ENCODE data around the gene NFKBIZ. TPM values are rescaled to one million over a fixed set of nuclear protein-coding genes. Genes with fewer than 3 reads are reported as not detected.
A peak's percentile ranks its signal among the peaks of the same experiment; 100 is the strongest.

NFKBIZ gene
- total RNA-seq, 1 experiment from 2014 or later, result 63.0 TPM

DNA sequence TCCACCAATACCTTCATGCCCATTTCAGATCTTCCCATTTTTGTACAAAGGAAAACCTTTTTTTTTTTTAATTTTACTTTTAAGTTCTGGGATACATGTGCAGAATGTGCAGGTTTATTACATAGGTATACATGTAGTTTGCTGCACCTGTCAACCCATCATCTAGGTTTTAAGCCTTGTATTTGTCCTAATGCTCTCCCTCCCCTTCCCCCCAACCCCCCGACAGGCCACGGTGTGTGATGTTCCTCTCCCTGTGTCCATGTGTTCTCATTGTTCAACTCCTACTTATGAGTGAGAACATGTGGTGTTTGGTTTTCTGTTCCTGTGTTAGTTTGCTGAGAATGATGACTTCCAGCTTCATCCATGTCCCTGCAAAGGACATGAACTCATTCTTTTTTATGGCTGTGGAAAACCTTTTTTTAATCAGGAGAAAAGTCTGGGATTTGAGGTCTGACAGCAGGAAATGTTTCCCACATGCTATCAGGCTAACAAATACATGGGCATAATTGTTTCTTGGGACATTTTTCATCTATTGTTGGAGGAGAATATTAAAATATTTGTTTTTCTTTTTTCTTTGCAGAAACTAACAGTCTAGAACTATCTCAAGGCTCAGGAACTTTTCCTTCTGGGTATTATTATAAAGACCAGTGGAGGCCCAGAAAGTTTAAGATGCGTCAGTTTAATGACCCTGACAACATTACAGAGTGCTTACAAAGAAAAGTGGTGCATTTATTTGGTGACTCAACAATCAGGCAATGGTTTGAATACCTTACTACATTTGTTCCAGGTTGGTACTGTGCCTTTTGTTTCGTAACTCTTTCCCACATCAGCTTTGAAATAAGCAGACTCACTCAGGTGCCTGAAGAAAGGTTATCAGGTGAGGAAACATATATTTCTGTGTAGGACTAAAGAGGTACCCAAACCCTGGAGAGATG, 32.8 kb upstream of the NFKBIZ start:
- intact Hi-C loops (cut with micrococcal nuclease), result loop anchor here (10.0 kb wide), 1 partner anchor 318 kb away; no protein-coding TSS in a partner anchor

DNA sequence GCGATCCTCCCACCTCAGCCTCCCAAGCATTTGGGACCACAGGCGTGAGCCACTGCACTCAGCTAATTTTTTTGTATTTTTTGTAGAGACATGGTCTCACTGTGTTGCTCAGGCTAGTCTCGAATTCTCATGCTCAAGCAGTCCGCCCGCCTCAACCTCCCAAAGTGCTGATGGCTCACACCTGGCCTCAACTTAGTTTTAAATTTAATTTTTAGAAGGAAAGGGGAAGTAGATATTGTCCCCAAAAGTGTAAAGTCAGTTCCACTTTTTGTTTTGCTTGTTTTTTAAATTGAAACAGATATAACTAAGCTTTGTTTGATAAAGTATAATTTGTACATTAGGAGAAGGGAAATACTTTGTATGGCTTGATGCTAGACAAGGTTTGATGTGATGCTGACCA, 31.3 kb upstream of the NFKBIZ start:
- POLR2A ChIA-PET (ENCODE audit: unreplicated experiment), result no interaction called here
- H3K4me1 ChIP-seq (ENCODE audit: insufficient read depth, low read length), result peaks cover 19% of the 10 kb centered on the region
- H3K79me2 ChIP-seq (ENCODE audit: low read length), result no peaks in the 10 kb centered on the region
- BruUV-seq (replicated peaks), result no TSS peak
- CTCF ChIA-PET, result no interaction called here
- H3K27ac ChIP-seq (ENCODE audit: low read length), result no peak overlapping the region
- TF ChIP-seq, protein P1, sequence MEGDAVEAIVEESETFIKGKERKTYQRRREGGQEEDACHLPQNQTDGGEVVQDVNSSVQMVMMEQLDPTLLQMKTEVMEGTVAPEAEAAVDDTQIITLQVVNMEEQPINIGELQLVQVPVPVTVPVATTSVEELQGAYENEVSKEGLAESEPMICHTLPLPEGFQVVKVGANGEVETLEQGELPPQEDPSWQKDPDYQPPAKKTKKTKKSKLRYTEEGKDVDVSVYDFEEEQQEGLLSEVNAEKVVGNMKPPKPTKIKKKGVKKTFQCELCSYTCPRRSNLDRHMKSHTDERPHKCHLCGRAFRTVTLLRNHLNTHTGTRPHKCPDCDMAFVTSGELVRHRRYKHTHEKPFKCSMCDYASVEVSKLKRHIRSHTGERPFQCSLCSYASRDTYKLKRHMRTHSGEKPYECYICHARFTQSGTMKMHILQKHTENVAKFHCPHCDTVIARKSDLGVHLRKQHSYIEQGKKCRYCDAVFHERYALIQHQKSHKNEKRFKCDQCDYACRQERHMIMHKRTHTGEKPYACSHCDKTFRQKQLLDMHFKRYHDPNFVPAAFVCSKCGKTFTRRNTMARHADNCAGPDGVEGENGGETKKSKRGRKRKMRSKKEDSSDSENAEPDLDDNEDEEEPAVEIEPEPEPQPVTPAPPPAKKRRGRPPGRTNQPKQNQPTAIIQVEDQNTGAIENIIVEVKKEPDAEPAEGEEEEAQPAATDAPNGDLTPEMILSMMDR (conservative IDR thresholded peaks at IDR 0.05; ENCODE audit: low read depth, low read length), result no peak
- no peak for TF ChIP-seq EZH2 (IDR thresholded peaks at IDR 0.05; ENCODE audit: low read length, unreplicated experiment)
- TF ChIP-seq EZH2phosphoT487 (IDR thresholded peaks at IDR 0.05; ENCODE audit: borderline replicate concordance, low read length), result no peak
- no peak overlapping the region for H3K4me2 ChIP-seq (ENCODE audit: low read length)
- no peak overlapping the region for H2AFZ ChIP-seq (ENCODE audit: low read length)
- no peaks in the 10 kb centered on the region for H3K27me3 ChIP-seq (ENCODE audit: low read length)
- DNase-seq, result no peak
- H3F3A ChIP-seq (ENCODE audit: low read length, unreplicated experiment), result no peaks in the 10 kb centered on the region
- no peaks in the 10 kb centered on the region for H3K9me3 ChIP-seq (ENCODE audit: low read length)
- H3K9me2 ChIP-seq (replicated peaks; ENCODE audit: low read length), result no peaks in the 10 kb centered on the region
- intact Hi-C loops (cut with micrococcal nuclease), result loop anchor here (10.0 kb wide), 1 partner anchor 317 kb away; no protein-coding TSS in a partner anchor
- no peak for ATAC-seq
- H3K4me3 ChIP-seq (ENCODE audit: low read length), result no peak overlapping the region
- no peak overlapping the region for H3K9ac ChIP-seq (ENCODE audit: low read length)
- no peaks in the 10 kb centered on the region; the same call in 1 of the 2 replicates for H3K36me3 ChIP-seq (ENCODE audit: low read depth, low read length)
- no peaks in the 10 kb centered on the region for H4K20me1 ChIP-seq (ENCODE audit: low read length)

More for the DNA sequence above, 32.8 kb upstream of the NFKBIZ start:
- Histone ChIP-seq H3K9me2 (replicated peaks; ENCODE audit: low read length) (no peaks in the 10 kb centered on the region), H3K9ac (ENCODE audit: low read length) (peak overlapping the region; percentile 20; the same call in 1 of the 2 replicates), H3K9me3 (ENCODE audit: low read length) (no peaks in the 10 kb centered on the region), H3K36me3 (ENCODE audit: low read depth, low read length) (no peaks in the 10 kb centered on the region; the same call in 1 of the 2 replicates), H3K27ac (ENCODE audit: low read length) (peak overlapping the region; percentile 69), H2AFZ (ENCODE audit: low read length) (no peak overlapping the region), H4K20me1 (ENCODE audit: low read length) (no peaks in the 10 kb centered on the region), H3K79me2 (ENCODE audit: low read length) (no peaks in the 10 kb centered on the region), H3K27me3 (ENCODE audit: low read length) (no peaks in the 10 kb centered on the region), H3K4me2 (ENCODE audit: low read length) (no peak overlapping the region), H3K4me1 (ENCODE audit: insufficient read depth, low read length) (peaks cover 19% of the 10 kb centered on the region), H3K4me3 (ENCODE audit: low read length) (no peak overlapping the region), H3F3A (ENCODE audit: low read length, unreplicated experiment) (no peaks in the 10 kb centered on the region)
- BruUV-seq (replicated peaks), result no TSS peak
- CTCF ChIA-PET, result no interaction called here
- POLR2A ChIA-PET (ENCODE audit: unreplicated experiment), result no interaction called here
- ATAC-seq (peak; percentile 66), DNase-seq (peak; percentile 76)
- TF ChIP-seq, protein P1 (conservative IDR thresholded peaks at IDR 0.05; ENCODE audit: low read depth, low read length), result no peak
- TF ChIP-seq EZH2phosphoT487 (IDR thresholded peaks at IDR 0.05; ENCODE audit: borderline replicate concordance, low read length) (no peak), EZH2 (IDR thresholded peaks at IDR 0.05; ENCODE audit: low read length, unreplicated experiment) (no peak)

All from PC-3 (cell line).